NCI-H226 (cell line): ENCODE data around the gene SPP1.
A peak's percentile ranks its signal among the peaks of the same experiment; 100 is the strongest.

Experiments used
- DNase-seq: peaks from one replicate; pipeline ENCODE4 v3.0.0-alpha.2; 2015

Gene SPP1

DNA sequence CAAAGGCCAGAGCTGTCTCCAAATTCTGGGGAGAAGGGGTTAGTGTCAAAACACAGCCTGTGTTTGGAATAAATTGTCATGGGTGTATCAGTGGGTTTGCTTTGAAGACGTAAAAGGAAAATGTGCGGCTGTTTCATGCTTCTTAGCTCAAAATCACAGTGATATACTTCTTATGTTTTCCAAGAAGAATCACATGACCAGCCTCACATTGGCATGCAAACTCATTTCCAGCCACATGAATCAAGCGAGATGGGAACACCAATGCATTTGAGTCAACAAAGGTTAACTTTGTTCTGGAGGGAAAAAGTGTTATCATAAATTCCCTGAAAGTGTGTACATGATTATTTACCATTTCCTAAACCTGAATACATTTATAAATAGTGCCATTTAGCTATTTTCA is 19.0 kb upstream of the SPP1 start:
- no peak for DNase-seq

DNA sequence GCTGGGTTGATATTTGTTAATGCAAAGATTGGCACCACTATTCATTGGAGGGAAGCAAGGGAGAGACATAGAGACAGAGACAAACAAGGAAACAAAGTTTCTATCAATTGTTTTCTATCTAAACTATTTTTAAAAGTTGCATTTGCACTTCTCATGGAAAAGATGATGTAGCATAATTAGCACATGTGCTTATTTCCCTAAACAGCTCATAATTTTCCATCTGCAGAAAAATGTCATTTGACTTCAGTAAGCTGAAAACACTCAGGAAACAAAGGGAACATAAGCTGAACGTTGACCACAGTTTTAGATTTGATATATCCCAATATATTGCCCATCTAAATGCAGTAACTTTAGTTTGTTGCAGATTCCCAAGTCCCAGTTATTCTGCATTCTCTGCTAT is 18.5 kb upstream of the SPP1 start:
- DNase-seq: no peak

GRCh38 chr4:87961993-87962392 is 13.5 kb upstream of the SPP1 start:
- peak; percentile 53 for DNase-seq

DNA sequence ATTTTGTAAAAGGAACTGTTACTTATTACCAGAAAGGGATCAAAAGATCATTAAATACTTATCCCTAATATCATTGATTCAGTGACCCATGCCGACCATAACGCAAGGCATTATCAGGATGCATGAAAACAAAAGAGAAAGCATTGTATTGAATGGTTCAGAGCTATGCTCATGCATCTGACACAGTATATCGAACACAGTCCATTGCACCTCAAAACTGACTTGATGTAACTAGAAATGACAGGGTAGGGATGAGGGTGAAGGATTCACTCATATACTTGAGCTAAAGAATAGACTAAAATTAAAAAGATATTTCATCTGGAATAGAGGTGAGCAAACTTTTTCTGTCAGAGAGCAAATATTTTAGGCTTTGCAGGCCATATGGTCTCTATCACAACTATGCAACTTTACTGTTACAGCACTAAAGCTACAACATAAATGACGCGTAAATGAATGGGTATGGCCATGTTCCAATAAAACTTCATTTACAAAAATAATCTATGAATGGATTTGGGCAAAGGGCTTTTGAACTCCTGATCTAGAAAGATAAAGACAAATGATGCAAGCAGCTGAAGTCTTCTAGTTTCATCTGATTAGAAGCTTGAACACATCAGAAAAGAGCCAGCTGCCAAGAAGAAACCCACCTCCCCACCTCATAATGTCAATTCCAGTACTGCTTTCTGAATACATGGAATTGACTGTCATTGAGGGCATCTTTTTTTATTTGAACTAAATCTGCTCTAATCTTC is 12.9 kb upstream of the SPP1 start:
- DNase-seq: no peak

DNA sequence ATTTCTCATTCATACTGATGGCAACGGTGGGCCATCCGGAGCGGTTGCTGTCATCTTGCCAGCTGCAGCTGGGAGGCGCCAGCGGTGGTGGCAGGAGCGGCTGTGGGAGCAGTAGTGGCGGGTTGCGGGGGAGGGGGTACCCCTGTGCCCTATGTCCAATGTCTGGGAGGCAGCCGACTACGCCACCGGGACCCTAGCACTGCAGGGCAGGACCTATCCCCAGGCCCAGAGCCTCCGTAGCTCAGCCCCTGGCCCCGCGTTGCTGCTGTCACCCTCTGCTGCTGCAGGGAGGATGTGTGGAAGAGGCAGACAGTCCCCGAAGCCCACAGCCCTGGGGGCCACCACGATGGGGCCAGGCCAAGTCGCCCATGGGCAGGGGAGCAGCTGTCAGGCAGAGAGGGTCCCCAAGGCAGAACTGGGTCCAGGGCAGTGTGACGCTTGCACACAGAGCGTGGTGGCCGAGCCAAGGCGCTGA is 10.0 kb upstream of the SPP1 start:
- DNase-seq: no peak

- no peak for DNase-seq
These were observed 9.4 kb upstream of the SPP1 start for GRCh38 chr4:87966095-87966496.

- no peak for DNase-seq
These were observed 8.3 kb upstream of the SPP1 start for GRCh38 chr4:87967193-87967592.

- no peak for DNase-seq
These were observed 5.4 kb upstream of the SPP1 start for GRCh38 chr4:87970121-87970520.

DNA sequence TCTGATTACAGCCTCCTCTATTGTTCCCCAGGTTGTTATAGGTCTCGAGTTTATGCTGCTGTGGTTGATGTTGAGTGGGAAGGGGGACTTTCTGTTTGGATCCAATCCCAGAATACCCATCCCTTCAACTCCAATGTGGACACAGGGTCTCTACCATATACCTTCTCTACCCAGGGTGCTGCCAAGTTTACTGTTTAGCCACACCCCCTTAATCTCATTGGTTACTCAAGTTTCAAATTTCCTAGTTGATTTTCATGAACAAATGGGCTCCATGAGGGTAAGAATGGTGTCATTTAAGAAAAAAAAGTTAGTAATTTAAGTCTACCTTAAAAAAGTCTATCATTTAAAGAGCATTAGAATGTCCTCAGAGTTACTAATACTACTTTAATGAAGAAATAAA is 3.6 kb upstream of the SPP1 start:
- DNase-seq: no peak

- DNase-seq: peak; percentile 96
These were observed 2.0 kb upstream of the SPP1 start for GRCh38 chr4:87973283-87974169.

GRCh38 chr4:87974856-87975462 is 555 bp upstream of the SPP1 start:
- DNase-seq: no peak

- no peak for DNase-seq
These were observed 2.2 kb downstream of the SPP1 start for GRCh38 chr4:87977521-87978278.

DNA sequence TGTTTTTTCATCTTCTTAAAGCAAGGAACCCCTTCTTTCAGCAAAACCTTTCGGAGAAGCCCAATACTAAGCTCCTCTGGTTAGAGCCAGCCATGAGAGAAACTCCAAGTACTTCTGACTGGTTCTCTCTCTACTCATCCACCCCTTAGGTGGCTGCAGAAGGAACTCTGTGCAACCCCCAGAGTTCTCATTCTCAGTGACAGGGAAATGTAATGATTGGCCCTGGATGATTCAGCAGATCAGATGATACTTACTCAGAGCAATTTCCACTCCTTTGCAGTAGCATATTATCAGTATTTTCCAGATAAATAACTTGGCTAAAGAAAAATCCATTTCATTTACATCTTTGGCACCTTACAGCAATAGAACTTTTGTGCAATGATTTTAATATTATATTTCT is 3.2 kb downstream of the SPP1 start:
- peak; percentile 10 for DNase-seq

- DNase-seq: no peak
These were observed 4.3 kb downstream of the SPP1 start for GRCh38 chr4:87979810-87980209.

DNA sequence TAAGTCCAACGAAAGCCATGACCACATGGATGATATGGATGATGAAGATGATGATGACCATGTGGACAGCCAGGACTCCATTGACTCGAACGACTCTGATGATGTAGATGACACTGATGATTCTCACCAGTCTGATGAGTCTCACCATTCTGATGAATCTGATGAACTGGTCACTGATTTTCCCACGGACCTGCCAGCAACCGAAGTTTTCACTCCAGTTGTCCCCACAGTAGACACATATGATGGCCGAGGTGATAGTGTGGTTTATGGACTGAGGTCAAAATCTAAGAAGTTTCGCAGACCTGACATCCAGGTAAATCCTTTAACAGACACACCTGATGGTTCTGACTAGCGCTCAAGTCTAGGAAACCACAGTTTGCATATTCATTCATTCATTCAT is 6.0 kb downstream of the SPP1 start:
- DNase-seq: no peak

DNA sequence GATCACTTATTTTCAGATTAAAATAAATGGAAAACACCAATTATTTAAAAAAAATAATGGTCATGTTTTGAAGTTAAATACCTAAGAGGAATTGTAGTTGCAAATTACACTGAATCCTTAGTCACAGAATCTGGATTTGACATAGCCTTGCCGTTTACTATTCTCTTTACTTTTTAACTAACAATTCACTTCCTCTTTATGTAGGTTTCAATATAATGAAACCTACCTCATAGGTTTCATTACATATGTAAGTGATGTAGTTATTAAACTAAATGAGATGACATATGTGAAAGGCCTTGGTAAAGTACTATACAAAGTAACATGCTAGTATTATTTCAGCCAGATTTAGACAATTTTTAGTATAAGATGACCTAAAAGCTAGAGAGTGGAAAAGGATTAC is 6.5 kb downstream of the SPP1 start:
- DNase-seq: no peak

DNA sequence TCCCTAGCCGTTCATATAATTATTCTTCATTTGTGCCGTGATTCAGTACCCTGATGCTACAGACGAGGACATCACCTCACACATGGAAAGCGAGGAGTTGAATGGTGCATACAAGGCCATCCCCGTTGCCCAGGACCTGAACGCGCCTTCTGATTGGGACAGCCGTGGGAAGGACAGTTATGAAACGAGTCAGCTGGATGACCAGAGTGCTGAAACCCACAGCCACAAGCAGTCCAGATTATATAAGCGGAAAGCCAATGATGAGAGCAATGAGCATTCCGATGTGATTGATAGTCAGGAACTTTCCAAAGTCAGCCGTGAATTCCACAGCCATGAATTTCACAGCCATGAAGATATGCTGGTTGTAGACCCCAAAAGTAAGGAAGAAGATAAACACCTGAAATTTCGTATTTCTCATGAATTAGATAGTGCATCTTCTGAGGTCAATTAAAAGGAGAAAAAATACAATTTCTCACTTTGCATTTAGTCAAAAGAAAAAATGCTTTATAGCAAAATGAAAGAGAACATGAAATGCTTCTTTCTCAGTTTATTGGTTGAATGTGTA is 7.0 kb downstream of the SPP1 start:
- DNase-seq: no peak

DNA sequence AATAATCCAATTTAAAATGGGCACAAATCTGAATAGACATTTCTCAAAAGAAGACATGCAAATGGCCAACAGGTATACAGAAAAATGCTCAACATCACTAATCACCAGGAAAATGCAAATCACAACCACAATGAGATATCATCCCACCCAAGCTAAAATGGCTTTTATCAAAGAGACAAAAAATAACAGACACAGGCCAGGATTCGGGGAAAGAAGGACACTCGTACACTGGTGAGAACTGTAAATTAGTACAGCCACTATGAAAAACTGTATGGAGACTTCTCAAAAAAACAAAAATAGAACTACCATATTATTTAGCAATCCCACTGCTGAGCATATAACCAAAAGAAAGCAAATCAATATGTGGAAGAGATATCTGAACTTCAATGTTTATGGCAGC is 8.5 kb downstream of the SPP1 start:
- no peak for DNase-seq

DNA sequence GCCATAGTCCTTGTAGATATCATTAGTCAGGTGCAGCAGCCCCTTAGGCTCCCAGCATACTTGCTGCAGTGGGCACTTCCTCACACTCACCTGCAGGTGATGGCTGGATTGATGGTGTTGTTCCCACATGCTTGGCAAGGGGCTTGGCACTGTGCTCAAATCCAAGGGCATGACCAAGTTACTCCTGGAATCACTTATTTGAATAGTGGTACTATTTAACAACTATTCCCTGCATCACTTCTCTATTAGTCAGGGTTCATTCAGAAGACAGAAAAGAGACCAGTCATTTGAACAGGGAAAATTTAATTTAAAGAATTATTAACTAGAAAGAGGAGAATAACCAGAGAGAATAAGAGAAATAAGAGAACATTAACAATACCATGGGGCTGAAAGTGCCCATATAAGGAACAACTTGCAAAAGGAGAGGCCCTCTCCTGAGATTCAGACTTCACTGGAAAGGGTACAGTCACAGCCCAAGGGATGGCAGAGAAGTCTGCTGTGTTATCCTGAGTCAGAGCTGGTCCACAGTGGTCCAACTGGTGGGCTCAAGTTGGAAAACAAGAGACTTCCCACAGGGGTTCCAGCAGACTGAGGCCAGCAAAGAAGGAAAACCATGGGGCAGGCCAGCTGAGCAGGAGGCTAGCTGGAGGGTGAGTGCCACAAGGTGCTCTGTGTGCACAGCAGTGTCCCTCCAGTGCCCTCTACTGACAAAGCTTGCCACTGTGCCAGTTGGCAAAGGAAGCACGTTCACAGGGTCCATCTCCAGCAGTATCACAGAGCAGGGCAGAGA is 9.8 kb downstream of the SPP1 start:
- peak; percentile 40 for DNase-seq

DNA sequence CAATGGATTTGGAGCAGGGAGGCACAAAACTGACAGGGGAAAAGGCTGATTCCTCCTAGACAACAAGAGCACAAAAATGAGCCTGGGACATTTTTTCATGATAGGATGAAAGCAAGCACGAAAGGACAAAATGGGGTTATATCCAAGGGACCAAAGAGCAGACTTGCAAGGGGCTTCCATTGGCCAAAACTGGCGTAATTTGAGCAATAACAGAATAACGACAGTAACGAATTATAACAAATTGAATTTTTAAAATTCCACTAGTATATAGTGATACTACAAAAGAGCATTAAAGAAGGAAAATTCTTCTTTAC is 10.3 kb downstream of the SPP1 start:
- DNase-seq: no peak

DNA sequence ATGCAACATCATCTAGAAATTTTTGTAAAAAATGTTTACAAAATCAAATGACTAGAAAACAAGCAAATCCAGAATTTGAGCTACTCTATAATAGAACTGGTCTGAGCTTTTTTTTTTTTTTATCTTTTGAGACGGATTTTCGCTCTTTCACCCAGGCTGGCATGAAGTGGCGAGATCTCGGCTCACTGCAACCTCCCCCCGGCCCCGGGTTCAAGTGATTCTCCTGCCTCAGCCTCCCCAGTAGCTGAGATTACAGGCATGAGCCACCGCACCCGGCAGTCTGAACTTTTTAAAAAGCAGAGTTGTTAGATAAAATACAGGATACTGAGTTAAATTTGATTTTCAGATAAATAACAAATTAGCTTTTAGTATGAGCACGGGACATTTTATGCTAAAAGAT is 11.0 kb downstream of the SPP1 start:
- DNase-seq: no peak

GRCh38 chr4:87989765-87990164 is 14.3 kb downstream of the SPP1 start:
- no peak for DNase-seq
